ENCODE results near the gene ARHGAP19.
"Not testable (repeated sequence)": the region's sequence is repeated elsewhere in the genome, so short reads cannot be mapped to it uniquely, and the experiment has no call there.

Gene ARHGAP19

GRCh38 chr10:97298223-97298571 is 5.8 kb upstream of the ARHGAP19 start:
- no CpG with 5 or more reads among the region's 3 CpGs for WGBS
- Histone ChIP-seq H3K9me3 (ENCODE audit: insufficient read depth, low read depth, low read length) (no peaks in the 10 kb centered on the region), H3K27ac (ENCODE audit: low read depth, low read length) (no peak overlapping the region), H3K9ac (ENCODE audit: low read depth, low read length) (no peak overlapping the region), H3K36me3 (ENCODE audit: insufficient read depth, low read length) (no peaks in the 10 kb centered on the region), H3K4me3 (ENCODE audit: low read length) (no peak overlapping the region), H3K4me1 (ENCODE audit: insufficient read depth, low read length) (no peaks in the 10 kb centered on the region), H3K27me3 (ENCODE audit: insufficient read depth, low read length) (no peaks in the 10 kb centered on the region)

GRCh38 chr10:97297556-97298222 is 5.3 kb upstream of the ARHGAP19 start:
- Histone ChIP-seq H3K9me3 (ENCODE audit: insufficient read depth, low read depth, low read length) (no peaks in the 10 kb centered on the region), H3K36me3 (ENCODE audit: insufficient read depth, low read length) (no peaks in the 10 kb centered on the region), H3K4me3 (ENCODE audit: low read length) (no peak overlapping the region), H3K9ac (ENCODE audit: low read depth, low read length) (no peak overlapping the region), H3K27ac (ENCODE audit: low read depth, low read length) (no peak overlapping the region), H3K4me1 (ENCODE audit: insufficient read depth, low read length) (no peaks in the 10 kb centered on the region), H3K27me3 (ENCODE audit: insufficient read depth, low read length) (no peaks in the 10 kb centered on the region)
- WGBS, result 95% methylated on average over 8 of the region's 8 CpGs

- Histone ChIP-seq H3K9me3 (ENCODE audit: insufficient read depth, low read depth, low read length) (no peaks in the 10 kb centered on the region), H3K27me3 (ENCODE audit: insufficient read depth, low read length) (no peaks in the 10 kb centered on the region), H3K9ac (ENCODE audit: low read depth, low read length) (no peak overlapping the region), H3K27ac (ENCODE audit: low read depth, low read length) (no peak overlapping the region), H3K4me1 (ENCODE audit: insufficient read depth, low read length) (peaks cover 9% of the 10 kb centered on the region; the same call in 1 of the 2 replicates), H3K4me3 (ENCODE audit: low read length) (no peak overlapping the region), H3K36me3 (ENCODE audit: insufficient read depth, low read length) (peaks cover 6% of the 10 kb centered on the region)
- 63% methylated on average over 3 of the region's 3 CpGs for WGBS
Measured at GRCh38 chr10:97292862-97293198, 393 bp upstream of the ARHGAP19 start.

- 66% methylated on average over 25 of the region's 25 CpGs for WGBS
- Histone ChIP-seq H3K4me3 (ENCODE audit: low read length) (peak overlapping the region; percentile 65), H3K9me3 (ENCODE audit: insufficient read depth, low read depth, low read length) (no peaks in the 10 kb centered on the region), H3K27ac (ENCODE audit: low read depth, low read length) (peak overlapping the region; percentile 97), H3K9ac (ENCODE audit: low read depth, low read length) (peak overlapping the region; percentile 92), H3K27me3 (ENCODE audit: insufficient read depth, low read length) (no peaks in the 10 kb centered on the region), H3K4me1 (ENCODE audit: insufficient read depth, low read length) (peaks cover 9% of the 10 kb centered on the region; the same call in 1 of the 2 replicates), H3K36me3 (ENCODE audit: insufficient read depth, low read length) (peaks cover 18% of the 10 kb centered on the region)
Measured at GRCh38 chr10:97291357-97292096, 910 bp downstream of the ARHGAP19 start.

GRCh38 chr10:97290576-97291356 is 1.7 kb downstream of the ARHGAP19 start:
- not testable (repeated sequence) for H3K27ac ChIP-seq (ENCODE audit: low read depth, low read length); H3K9me3 ChIP-seq (ENCODE audit: insufficient read depth, low read depth, low read length); H3K27me3 ChIP-seq (ENCODE audit: insufficient read depth, low read length); H3K4me1 ChIP-seq (ENCODE audit: insufficient read depth, low read length); H3K9ac ChIP-seq (ENCODE audit: low read depth, low read length)
- WGBS, result 87% methylated on average over 17 of the region's 17 CpGs
- peaks cover 20% of the 10 kb centered on the region for H3K36me3 ChIP-seq (ENCODE audit: insufficient read depth, low read length)
- H3K4me3 ChIP-seq (ENCODE audit: low read length), result peak overlapping the region; percentile 65

GRCh38 chr10:97290076-97290475 is 2.4 kb downstream of the ARHGAP19 start:
- not testable (repeated sequence) for H3K4me1 ChIP-seq (ENCODE audit: insufficient read depth, low read length); H3K9ac ChIP-seq (ENCODE audit: low read depth, low read length); H3K27me3 ChIP-seq (ENCODE audit: insufficient read depth, low read length); H3K9me3 ChIP-seq (ENCODE audit: insufficient read depth, low read depth, low read length); H3K4me3 ChIP-seq (ENCODE audit: low read length); H3K27ac ChIP-seq (ENCODE audit: low read depth, low read length)
- H3K36me3 ChIP-seq (ENCODE audit: insufficient read depth, low read length), result peaks cover 20% of the 10 kb centered on the region
- 93% methylated on average over 13 of the region's 13 CpGs for WGBS

GRCh38 chr10:97280783-97281182 is 11.7 kb downstream of the ARHGAP19 start:
- 97% methylated on average over 3 of the region's 3 CpGs for WGBS
- Histone ChIP-seq H3K27me3 (ENCODE audit: insufficient read depth, low read length) (no peaks in the 10 kb centered on the region), H3K9me3 (ENCODE audit: insufficient read depth, low read depth, low read length) (no peaks in the 10 kb centered on the region), H3K36me3 (ENCODE audit: insufficient read depth, low read length) (no peaks in the 10 kb centered on the region), H3K4me3 (ENCODE audit: low read length) (no peak overlapping the region), H3K9ac (ENCODE audit: low read depth, low read length) (no peak overlapping the region), H3K27ac (ENCODE audit: low read depth, low read length) (no peak overlapping the region), H3K4me1 (ENCODE audit: insufficient read depth, low read length) (no peaks in the 10 kb centered on the region)

- Histone ChIP-seq H3K9me3 (ENCODE audit: insufficient read depth, low read depth, low read length) (no peaks in the 10 kb centered on the region), H3K4me1 (ENCODE audit: insufficient read depth, low read length) (no peaks in the 10 kb centered on the region), H3K27me3 (ENCODE audit: insufficient read depth, low read length) (no peaks in the 10 kb centered on the region), H3K27ac (ENCODE audit: low read depth, low read length) (peak overlapping the region; percentile 26; the same call in 1 of the 2 replicates), H3K4me3 (ENCODE audit: low read length) (no peak overlapping the region), H3K36me3 (ENCODE audit: insufficient read depth, low read length) (no peaks in the 10 kb centered on the region), H3K9ac (ENCODE audit: low read depth, low read length) (no peak overlapping the region)
- 92% methylated on average over 7 of the region's 9 CpGs for WGBS
Measured at GRCh38 chr10:97279121-97279815, 13.2 kb downstream of the ARHGAP19 start.

- no peaks in the 10 kb centered on the region for H3K4me1 ChIP-seq (ENCODE audit: insufficient read depth, low read length)
- H3K4me3 ChIP-seq (ENCODE audit: low read length), result no peak overlapping the region
- H3K36me3 ChIP-seq (ENCODE audit: insufficient read depth, low read length), result no peaks in the 10 kb centered on the region
- peak overlapping the region; percentile 26; the same call in 1 of the 2 replicates for H3K27ac ChIP-seq (ENCODE audit: low read depth, low read length)
- no peaks in the 10 kb centered on the region for H3K27me3 ChIP-seq (ENCODE audit: insufficient read depth, low read length)
- H3K9me3 ChIP-seq (ENCODE audit: insufficient read depth, low read depth, low read length), result no peaks in the 10 kb centered on the region
- H3K9ac ChIP-seq (ENCODE audit: low read depth, low read length), result no peak overlapping the region
Measured at GRCh38 chr10:97278491-97278989, 13.9 kb downstream of the ARHGAP19 start.

GRCh38 chr10:97277551-97277950 is 14.9 kb downstream of the ARHGAP19 start:
- 95% methylated on average over 1 of the region's 1 CpG for WGBS

More at GRCh38 chr10:97277551-97277950, 14.9 kb downstream of the ARHGAP19 start:
- Histone ChIP-seq H3K9ac (ENCODE audit: low read depth, low read length) (no peak overlapping the region), H3K4me1 (ENCODE audit: insufficient read depth, low read length) (no peaks in the 10 kb centered on the region), H3K4me3 (ENCODE audit: low read length) (no peak overlapping the region), H3K27me3 (ENCODE audit: insufficient read depth, low read length) (no peaks in the 10 kb centered on the region), H3K27ac (ENCODE audit: low read depth, low read length) (no peak overlapping the region), H3K36me3 (ENCODE audit: insufficient read depth, low read length) (no peaks in the 10 kb centered on the region), H3K9me3 (ENCODE audit: insufficient read depth, low read depth, low read length) (no peaks in the 10 kb centered on the region)

All from HUES64 (cell line).